ENCODE measurements around the gene PEX3. TPM values are rescaled to one million over a fixed set of nuclear protein-coding genes. Genes with fewer than 3 reads are reported as not detected.
"Not testable (repeated sequence)": the region's sequence is repeated elsewhere in the genome, so short reads cannot be mapped to it uniquely, and the experiment has no call there.

PEX3 gene
- total RNA-seq, 2 experiments from 2014 or later: 10.8 to 11.9 TPM

- Mint-ChIP-seq H3K27ac (no peak overlapping the region), H3K36me3 (ENCODE audit: low read depth) (peaks cover 5% of the 10 kb centered on the region), H3K9me3 (no peaks in the 10 kb centered on the region), H3K27me3 (ENCODE audit: low read depth) (no peaks in the 10 kb centered on the region), H3K4me3 (no peak overlapping the region), H3K4me1 (ENCODE audit: low read depth) (peaks cover 15% of the 10 kb centered on the region)
- no peak for DNase-seq
- CTCF ChIA-PET: interaction anchor here (1.2 to 2.4 kb wide), 3 partner anchors 14 to 443 kb away, joined by 3 to 6 read pairs (median 5); no protein-coding TSS in a partner anchor
- intact Hi-C loops (cut with micrococcal nuclease): no loop called here
Measured at GRCh38 chr6:143496974-143497373, 46.4 kb downstream of the PEX3 start.

GRCh38 chr6:143498428-143498827 is 47.8 kb downstream of the PEX3 start:
- no peak for DNase-seq
- CTCF ChIA-PET: interaction anchor here (1.2 to 2.4 kb wide), 3 partner anchors 15 to 441 kb away, joined by 3 to 6 read pairs (median 5); no protein-coding TSS in a partner anchor
- H3K4me3 Mint-ChIP-seq: no peak overlapping the region
- no peak overlapping the region for H3K27ac Mint-ChIP-seq
- intact Hi-C loops (cut with micrococcal nuclease): no loop called here
- peaks cover 15% of the 10 kb centered on the region for H3K4me1 Mint-ChIP-seq (ENCODE audit: low read depth)
- H3K36me3 Mint-ChIP-seq (ENCODE audit: low read depth): peaks cover 5% of the 10 kb centered on the region
- H3K9me3 Mint-ChIP-seq: no peaks in the 10 kb centered on the region
- H3K27me3 Mint-ChIP-seq (ENCODE audit: low read depth): no peaks in the 10 kb centered on the region

- H3K27ac Mint-ChIP-seq: no peak overlapping the region
- H3K4me3 Mint-ChIP-seq: no peak overlapping the region
- CTCF ChIA-PET: interaction anchor here (0.6 to 1.5 kb wide), 3 partner anchors 9 to 809 kb away, joined by 3 to 5 read pairs (median 3); partner anchors contain the start of gene FUCA2
- DNase-seq: no peak
- H3K36me3 Mint-ChIP-seq (ENCODE audit: low read depth): peaks cover 13% of the 10 kb centered on the region
- no peaks in the 10 kb centered on the region for H3K9me3 Mint-ChIP-seq
- no peaks in the 10 kb centered on the region for H3K27me3 Mint-ChIP-seq (ENCODE audit: low read depth)
- intact Hi-C loops (cut with micrococcal nuclease): loop anchor here (5.0 kb wide), 1 partner anchor 1030 kb away; no protein-coding TSS in a partner anchor
- peaks cover 19% of the 10 kb centered on the region for H3K4me1 Mint-ChIP-seq (ENCODE audit: low read depth)
Measured at GRCh38 chr6:143501851-143502250, 51.2 kb downstream of the PEX3 start.

GRCh38 chr6:143504369-143504768 is 53.8 kb downstream of the PEX3 start:
- no peak overlapping the region for H3K27ac Mint-ChIP-seq
- H3K4me3 Mint-ChIP-seq: no peak overlapping the region
- DNase-seq: no peak
- H3K27me3 Mint-ChIP-seq (ENCODE audit: low read depth): no peaks in the 10 kb centered on the region
- peaks cover 5% of the 10 kb centered on the region for H3K4me1 Mint-ChIP-seq (ENCODE audit: low read depth)
- CTCF ChIA-PET: no interaction called here
- peaks cover 10% of the 10 kb centered on the region for H3K36me3 Mint-ChIP-seq (ENCODE audit: low read depth)
- intact Hi-C loops (cut with micrococcal nuclease): loop anchor here (5.0 kb wide), 1 partner anchor 1032 kb away; no protein-coding TSS in a partner anchor
- H3K9me3 Mint-ChIP-seq: no peaks in the 10 kb centered on the region

GRCh38 chr6:143505111-143505510 is 54.5 kb downstream of the PEX3 start:
- Mint-ChIP-seq H3K4me1 (ENCODE audit: low read depth) (peaks cover 5% of the 10 kb centered on the region), H3K9me3 (no peaks in the 10 kb centered on the region), H3K27me3 (ENCODE audit: low read depth) (no peaks in the 10 kb centered on the region), H3K27ac (no peak overlapping the region), H3K4me3 (no peak overlapping the region), H3K36me3 (ENCODE audit: low read depth) (peaks cover 8% of the 10 kb centered on the region)
- CTCF ChIA-PET: no interaction called here
- intact Hi-C loops (cut with micrococcal nuclease): no loop called here
- no peak for DNase-seq

GRCh38 chr6:143505537-143505936 is 54.9 kb downstream of the PEX3 start:
- H3K9me3 Mint-ChIP-seq: no peaks in the 10 kb centered on the region
- no peak overlapping the region for H3K4me3 Mint-ChIP-seq
- peaks cover 5% of the 10 kb centered on the region for H3K4me1 Mint-ChIP-seq (ENCODE audit: low read depth)
- no peak overlapping the region for H3K27ac Mint-ChIP-seq
- peaks cover 8% of the 10 kb centered on the region for H3K36me3 Mint-ChIP-seq (ENCODE audit: low read depth)
- no peak for DNase-seq
- no peaks in the 10 kb centered on the region for H3K27me3 Mint-ChIP-seq (ENCODE audit: low read depth)
- intact Hi-C loops (cut with micrococcal nuclease): no loop called here
- CTCF ChIA-PET: interaction anchor here (0.6 kb wide), 3 partner anchors 188 to 1159 kb away, joined by 3 to 7 read pairs (median 5); no protein-coding TSS in a partner anchor

- Mint-ChIP-seq H3K36me3 (ENCODE audit: low read depth) (peaks cover 9% of the 10 kb centered on the region), H3K4me1 (ENCODE audit: low read depth) (peaks cover 11% of the 10 kb centered on the region), H3K9me3 (no peaks in the 10 kb centered on the region), H3K27ac (no peak overlapping the region), H3K4me3 (no peak overlapping the region), H3K27me3 (ENCODE audit: low read depth) (no peaks in the 10 kb centered on the region)
- CTCF ChIA-PET: interaction anchor here (0.6 kb wide), 2 partner anchors 851 to 1159 kb away, joined by 3 to 5 read pairs; no protein-coding TSS in a partner anchor
- DNase-seq: no peak
- intact Hi-C loops (cut with micrococcal nuclease): no loop called here
Measured at GRCh38 chr6:143506199-143506598, 55.6 kb downstream of the PEX3 start.

GRCh38 chr6:143506620-143507019 is 56.0 kb downstream of the PEX3 start:
- peaks cover 9% of the 10 kb centered on the region for H3K36me3 Mint-ChIP-seq (ENCODE audit: low read depth)
- CTCF ChIA-PET: no interaction called here
- no peak for DNase-seq
- intact Hi-C loops (cut with micrococcal nuclease): no loop called here
- no peaks in the 10 kb centered on the region for H3K27me3 Mint-ChIP-seq (ENCODE audit: low read depth)
- H3K9me3 Mint-ChIP-seq: no peaks in the 10 kb centered on the region
- H3K4me1 Mint-ChIP-seq (ENCODE audit: low read depth): peaks cover 11% of the 10 kb centered on the region
- no peak overlapping the region for H3K4me3 Mint-ChIP-seq
- H3K27ac Mint-ChIP-seq: no peak overlapping the region

GRCh38 chr6:143507358-143508145 is 56.9 kb downstream of the PEX3 start:
- Mint-ChIP-seq H3K27ac (no peak overlapping the region), H3K4me1 (ENCODE audit: low read depth) (peaks cover 14% of the 10 kb centered on the region), H3K9me3 (no peaks in the 10 kb centered on the region), H3K4me3 (no peak overlapping the region), H3K27me3 (ENCODE audit: low read depth) (no peaks in the 10 kb centered on the region), H3K36me3 (ENCODE audit: low read depth) (peaks cover 9% of the 10 kb centered on the region)
- DNase-seq: no peak
- intact Hi-C loops (cut with micrococcal nuclease): no loop called here
- CTCF ChIA-PET: no interaction called here

- not testable (repeated sequence) for H3K4me3 Mint-ChIP-seq; H3K27ac Mint-ChIP-seq; DNase-seq; H3K27me3 Mint-ChIP-seq (ENCODE audit: low read depth); H3K9me3 Mint-ChIP-seq
- CTCF ChIA-PET: interaction anchor here (0.6 to 1.2 kb wide), 3 partner anchors 8 to 350 kb away, joined by 3 to 5 read pairs (median 3); no protein-coding TSS in a partner anchor
- peaks cover 11% of the 10 kb centered on the region for H3K36me3 Mint-ChIP-seq (ENCODE audit: low read depth)
- intact Hi-C loops (cut with micrococcal nuclease): loop anchor here (5.0 kb wide), 3 partner anchors 568 to 943 kb away; no protein-coding TSS in a partner anchor
- H3K4me1 Mint-ChIP-seq (ENCODE audit: low read depth): peaks cover 19% of the 10 kb centered on the region
Measured at GRCh38 chr6:143510326-143510725, 59.7 kb downstream of the PEX3 start.

GRCh38 chr6:143510991-143511891 is 60.6 kb downstream of the PEX3 start, which contains the start of gene FUCA2:
Gene FUCA2 (minus strand): TSS chr6:143511720. CDS start chr6:143511634, 86 bp downstream.
- Mint-ChIP-seq H3K4me3 (peak within 1 kb of the TSS; percentile 85), H3K9me3 (no peaks in the 10 kb centered on the region), H3K27me3 (ENCODE audit: low read depth) (no peaks in the 10 kb centered on the region), H3K4me1 (ENCODE audit: low read depth) (peaks cover 15% of the 10 kb centered on the region), H3K27ac (peak within 1 kb of the TSS; percentile 85), H3K36me3 (ENCODE audit: low read depth) (peaks cover 4% of the 10 kb centered on the region)
- DNase-seq: peak; percentile 82
- CTCF ChIA-PET: interaction anchor here (0.6 to 1.2 kb wide), 4 partner anchors 9 to 25 kb away, joined by 3 to 5 read pairs (median 4); no protein-coding TSS in a partner anchor
- intact Hi-C loops (cut with micrococcal nuclease): loop anchor here (1.0 to 5.0 kb wide), 7 partner anchors 26 to 944 kb away; partner anchors contain the start of genes ADAT2, LTV1, PEX3 and SF3B5

Measured in activated naive CD4-positive, alpha-beta T cell treated with anti-CD3 and anti-CD28 coated beads for 36 hours (primary cell).